ENCODE measurements around the gene USP30.
A peak's percentile ranks its signal among the peaks of the same experiment; 100 is the strongest.

USP30 gene

GRCh38 chr12:109052414-109053323 lies at the start of gene USP30:
Gene USP30, plus strand, starts transcription at chr12:109052576. Its CDS starts 103 bp downstream, at chr12:109052679.
- no peak for TF ChIP-seq CTCF (IDR thresholded peaks at IDR 0.05; ENCODE audit: low read depth, low read length)
- peak; percentile 90 to 93 for DNase-seq (ENCODE audit: low read depth in 2 of 2)
- peak within 1 kb of the TSS; percentile 93 to 96 for H3K4me3 ChIP-seq (replicated peaks in 1 of 2; ENCODE audit: low read depth in 2 of 2, low read length in 2 of 2)

- DNase-seq (ENCODE audit: low read depth in 2 of 2): no peak
- no peak overlapping the region for H3K4me3 ChIP-seq (replicated peaks in 1 of 2; ENCODE audit: low read depth in 2 of 2, low read length in 2 of 2)
- TF ChIP-seq CTCF (IDR thresholded peaks at IDR 0.05; ENCODE audit: low read depth, low read length): no peak
Observed at GRCh38 chr12:109004017-109004416, 48.4 kb upstream of the USP30 start.

- no peak overlapping the region for H3K4me3 ChIP-seq (replicated peaks in 1 of 2; ENCODE audit: low read depth in 2 of 2, low read length in 2 of 2)
- DNase-seq (ENCODE audit: low read depth in 2 of 2): no peak
- TF ChIP-seq CTCF (IDR thresholded peaks at IDR 0.05; ENCODE audit: low read depth, low read length): no peak
Observed at GRCh38 chr12:109009766-109010165, 42.6 kb upstream of the USP30 start.

- DNase-seq (ENCODE audit: low read depth in 2 of 2): no peak
- no peak for TF ChIP-seq CTCF (IDR thresholded peaks at IDR 0.05; ENCODE audit: low read depth, low read length)
- H3K4me3 ChIP-seq (replicated peaks in 1 of 2; ENCODE audit: low read depth in 2 of 2, low read length in 2 of 2): no peak overlapping the region
Observed at GRCh38 chr12:109010259-109010658, 42.1 kb upstream of the USP30 start.

- no peak for DNase-seq (ENCODE audit: low read depth in 2 of 2)
- no peak for TF ChIP-seq CTCF (IDR thresholded peaks at IDR 0.05; ENCODE audit: low read depth, low read length)
- H3K4me3 ChIP-seq (replicated peaks in 1 of 2; ENCODE audit: low read depth in 2 of 2, low read length in 2 of 2): no peak overlapping the region
Observed at GRCh38 chr12:109014984-109015765, 37.2 kb upstream of the USP30 start.

GRCh38 chr12:109016016-109016415 lies 36.4 kb upstream of the USP30 start:
- no peak for DNase-seq (ENCODE audit: low read depth in 2 of 2)
- TF ChIP-seq CTCF (IDR thresholded peaks at IDR 0.05; ENCODE audit: low read depth, low read length): no peak
- H3K4me3 ChIP-seq (replicated peaks in 1 of 2; ENCODE audit: low read depth in 2 of 2, low read length in 2 of 2): no peak overlapping the region
